SK-N-SH (cell line): ENCODE measurements around the gene ADRA2A. TPM values are rescaled to one million over a fixed set of nuclear protein-coding genes. Genes with fewer than 3 reads are reported as not detected.

ENCODE experiments used
- CTCF ChIA-PET: fragments of 300-600, 350-600 bp; formaldehyde crosslinking; extraction: SDS; loops from one replicate; lab custom pipeline; 2021; lab: Yijun Ruan, JAX
- POLR2A ChIA-PET: fragments of 350-600 bp; sonication (Branson Sonifier 250); formaldehyde crosslinking; extraction: SDS; loops from one replicate; lab custom pipeline; 2020; ENCODE audit warnings: antibody characterized with exemption, inconsistent platforms; lab: Yijun Ruan, JAX
- DNase-seq: peaks from one replicate; pipeline ENCODE4 v3.0.0; 2012
- H2AFZ ChIP-seq: fragments of 200-600 bp; sonication (generic); 2 replicates; pipeline ENCODE4 v1.8.1; 2016; ENCODE audit warnings: antibody characterized with exemption, mild to moderate bottlenecking, low read depth
- H3F3A ChIP-seq: fragments of 200-600 bp; sonication (generic); replicated peaks from 2 replicates; pipeline ENCODE3; 2016; ENCODE audit warnings: antibody characterized with exemption, mild to moderate bottlenecking; ENCODE audit not compliant: insufficient read depth
- H3K27ac ChIP-seq, 2 experiments: fragments of 200-500 bp in 1 of 2; fragments of 200-600 bp in 1 of 2; sonication (Bioruptor generic) in 1 of 2; sonication (generic), shearing (Covaris generic) in 1 of 2; 2 replicates each; pipeline versions ENCODE4 v1.5.1 to v1.6.1; 2014 to 2016; ENCODE audit warnings: low read depth in 2 of 2, inconsistent platforms in 1 of 2, low read length in 1 of 2, mild to moderate bottlenecking in 1 of 2, mixed read lengths in 1 of 2
- H3K27me3 ChIP-seq: fragments of 200-600 bp; sonication (generic), shearing (Covaris generic); 2 replicates; pipeline ENCODE4 v1.6.1; 2016; ENCODE audit warnings: mixed run types; ENCODE audit not compliant: insufficient read depth
- H3K36me3 ChIP-seq, 2 experiments: fragments of 200-500 bp in 1 of 2; fragments of 200-600 bp in 1 of 2; sonication (Bioruptor generic) in 1 of 2; sonication (generic) in 1 of 2; replicated peaks in 1 of 2; 2 replicates each; pipeline versions ENCODE3 to v1.5.1; 2014 to 2016; ENCODE audit warnings: low read length in 1 of 2, mild to moderate bottlenecking in 1 of 2; ENCODE audit not compliant: insufficient read depth in 2 of 2, control insufficient read depth in 1 of 2
- H3K4me1 ChIP-seq, 2 experiments: fragments of 200-500 bp in 1 of 2; fragments of 200-600 bp in 1 of 2; sonication (Bioruptor generic) in 1 of 2; sonication (generic), shearing (Covaris generic) in 1 of 2; 2 replicates each; pipeline versions ENCODE4 v1.5.1 to v1.6.1; 2014 to 2016; ENCODE audit warnings: low read depth in 1 of 2, low read length in 1 of 2, mixed run types in 1 of 2; ENCODE audit not compliant: insufficient read depth in 2 of 2, control insufficient read depth in 1 of 2
- H3K4me2 ChIP-seq: fragments of 200-600 bp; sonication (generic), shearing (Covaris generic); 2 replicates; pipeline ENCODE4 v1.6.1; 2017; ENCODE audit warnings: mixed run types
- H3K4me3 ChIP-seq, 2 experiments: fragments of 200-500 bp in 1 of 2; fragments of 200-600 bp in 1 of 2; sonication (Bioruptor generic) in 1 of 2; sonication (generic), shearing (Covaris generic) in 1 of 2; 2 replicates each; pipeline versions ENCODE4 v1.5.1 to v1.8.1; 2014 to 2016; ENCODE audit warnings: low read depth in 2 of 2, inconsistent platforms in 1 of 2, low read length in 1 of 2, mild to moderate bottlenecking in 1 of 2, mixed read lengths in 1 of 2, moderate library complexity in 1 of 2
- H3K79me2 ChIP-seq: fragments of 200-600 bp; sonication (generic); 2 replicates; pipeline ENCODE4 v1.8.1; 2017; ENCODE audit warnings: mild to moderate bottlenecking; ENCODE audit not compliant: insufficient read depth
- H3K9ac ChIP-seq: fragments of 200-600 bp; sonication (generic); 2 replicates; pipeline ENCODE4 v1.6.1; 2017; ENCODE audit warnings: mixed run types
- H3K9me2 ChIP-seq: fragments of 200-600 bp; sonication (generic); 2 replicates; pipeline ENCODE4 v1.6.1; 2017; ENCODE audit warnings: mixed run types
- H3K9me3 ChIP-seq: fragments of 200-600 bp; sonication (generic); 2 replicates; pipeline ENCODE4 v1.6.1; 2017; ENCODE audit warnings: mixed run types, mild to moderate bottlenecking, moderate library complexity
- H4K20me1 ChIP-seq: fragments of 200-600 bp; sonication (generic); 2 replicates; pipeline ENCODE4 v1.6.1; 2017; ENCODE audit warnings: mild to moderate bottlenecking, mixed run types; ENCODE audit not compliant: insufficient read depth
- CHD2 ChIP-seq: fragments of 150-350 bp; IDR thresholded peaks from 2 replicates; pipeline ENCODE4 v1.6.1; 2018; ENCODE audit warnings: low read length; ENCODE audit not compliant: partially characterized antibody
- EP300 ChIP-seq, 2 experiments: IDR thresholded peaks; 2 replicates each; pipeline versions ENCODE4 v1.4.0 to v1.6.1; 2012; ENCODE audit warnings: borderline replicate concordance in 1 of 2, low read depth in 1 of 2, low read length in 1 of 2
- MAX ChIP-seq: IDR thresholded peaks from 2 replicates; pipeline ENCODE4 v1.4.0; 2012; ENCODE audit warnings: low read depth
- POLR2AphosphoS5 ChIP-seq: IDR thresholded peaks from 2 replicates; pipeline ENCODE4 v1.6.1; 2012; ENCODE audit warnings: low read depth, low read length
- REST ChIP-seq: IDR thresholded peaks from 2 replicates; pipeline ENCODE4 v1.6.1; 2012; ENCODE audit warnings: mild to moderate bottlenecking, low read depth, low read length, moderate library complexity
- SIN3A ChIP-seq: IDR thresholded peaks from 2 replicates; pipeline ENCODE4 v1.6.1; 2012; ENCODE audit warnings: low read depth, mild to moderate bottlenecking, low read length, moderate library complexity, borderline replicate concordance
- TAF1 ChIP-seq: IDR thresholded peaks from 2 replicates; pipeline ENCODE4 v1.6.1; 2012; ENCODE audit warnings: low read depth, mild to moderate bottlenecking, low read length, moderate library complexity, borderline replicate concordance
- TEAD4 ChIP-seq: IDR thresholded peaks from 2 replicates; pipeline ENCODE4 v1.4.0; 2012; ENCODE audit warnings: mild to moderate bottlenecking, borderline replicate concordance; ENCODE audit not compliant: insufficient read depth
- USF1 ChIP-seq: IDR thresholded peaks from 2 replicates; pipeline ENCODE4 v1.4.0; 2012; ENCODE audit warnings: low read depth, borderline replicate concordance
- ZBTB33 ChIP-seq: IDR thresholded peaks from 2 replicates; pipeline ENCODE4 v1.4.0; 2012; ENCODE audit warnings: low read depth, borderline replicate concordance
- WGBS: methylation state at CpG from one replicate; pipeline ENCODE4 v1.1.6; 2017; ENCODE audit warnings: low lambda C conversion rate; 5-methylcytosine and 5-hydroxymethylcytosine counted together
- polyA plus RNA-seq, 3 experiments: library from polyadenylated mRNA; depleted of rRNA; stranded (reverse); fragments of >200 nt; gene quantifications; 2 replicates each; pipeline ENCODE4 v1.2.3, GENCODE V29; 2012

ADRA2A gene
- polyA plus RNA-seq, 1 of the 3 experiments (the other 2 are of a cell fraction), result 0.02 TPM

- CTCF ChIA-PET, result no interaction called here
- no peak overlapping the region for H2AFZ ChIP-seq
- H3K4me2 ChIP-seq, result no peak overlapping the region
- H3K27me3 ChIP-seq, result no peaks in the 10 kb centered on the region
- no peak overlapping the region for H3K9ac ChIP-seq
- no peaks in the 10 kb centered on the region for H3F3A ChIP-seq
- 24% methylated on average over 2 of the region's 2 CpGs for WGBS
- DNase-seq, result no peak
- POLR2A ChIA-PET, result no interaction called here
- peaks cover 0 to 12% of the 10 kb centered on the region in 2 experiments; a peak in 1 of 4 replicates for H3K4me1 ChIP-seq
- no peak overlapping the region for H3K4me3 ChIP-seq
- H3K36me3 ChIP-seq, result no peaks in the 10 kb centered on the region
- H3K9me3 ChIP-seq, result no peaks in the 10 kb centered on the region
- no peak overlapping the region for H3K27ac ChIP-seq
- TF ChIP-seq TAF1 (no peak), EP300 (IDR thresholded peaks at IDR 0.05; ENCODE audit: borderline replicate concordance in 1 of 2, low read depth in 1 of 2, low read length in 1 of 2) (no peak), SIN3A (no peak), ZBTB33 (no peak), MAX (no peak), POLR2AphosphoS5 (no peak), CHD2 (no peak), REST (no peak), TEAD4 (no peak), USF1 (no peak)
- H4K20me1 ChIP-seq, result no peaks in the 10 kb centered on the region
- H3K9me2 ChIP-seq, result no peaks in the 10 kb centered on the region
- no peaks in the 10 kb centered on the region for H3K79me2 ChIP-seq
These were observed 48.3 kb downstream of the ADRA2A start for GRCh38 chr10:111125102-111125501.
